HepG2 (cell line): ENCODE data around the gene PRR23E. TPM values are rescaled to one million over a fixed set of nuclear protein-coding genes. Genes with fewer than 3 reads are reported as not detected.

Source experiments
- ATAC-seq: fragments of 200-7000 bp; cut with Tn5 transposase; 3 replicates; pipeline ENCODE4 v1.9.1; 2020; ENCODE audit warnings: mild to moderate bottlenecking, moderate library complexity
- BruUV-seq: library from RNA; stranded (reverse); fragments of 400-500 nt; replicated peaks from 2 replicates; lab custom pipeline; 2021; lab: Mats Ljungman, UMichigan
- CTCF ChIA-PET: fragments of 300-600 bp; formaldehyde crosslinking; extraction: SDS; loops from one replicate; lab custom pipeline; 2021; ENCODE audit warnings: low total read pairs, inconsistent platforms, low intra/inter-chr PET ratio; lab: Yijun Ruan, JAX
- POLR2A ChIA-PET: fragments of 350-600 bp; sonication (Branson Sonifier 250); formaldehyde crosslinking; loops from one replicate; lab custom pipeline; 2020; ENCODE audit warnings: antibody characterized with exemption, inconsistent platforms; lab: Yijun Ruan, JAX
- DNase-seq: peaks from one replicate; pipeline ENCODE4 v3.0.0-alpha.2; 2015; ENCODE audit warnings: low spot score
- FAIRE-seq: peaks from 3 replicates; lab custom pipeline; 2011; peaks lifted over from hg19 to GRCh38; lab: Jason Lieb, UNC
- H2AFZ ChIP-seq: one replicate; pipeline ENCODE4 v1.6.1; 2011; ENCODE audit warnings: low read length, inconsistent platforms
- H3K27ac ChIP-seq: fragments of 300-600 bp; 3 replicates; pipeline ENCODE4 v1.8.0; 2011; ENCODE audit warnings: mixed run types, mild to moderate bottlenecking, mixed read lengths, low read length, inconsistent platforms; ENCODE audit not compliant: insufficient read depth; ENCODE audit errors: extremely low read length
- H3K27me3 ChIP-seq, 2 experiments: fragments of 200-600 bp in 1 of 2; 2 replicates in 1 of 2; 3 replicates in 1 of 2; pipeline versions ENCODE4 v1.6.0 to v1.8.0; 2011; ENCODE audit warnings: low read length in 2 of 2, mild to moderate bottlenecking in 2 of 2, moderate library complexity in 2 of 2, inconsistent platforms in 1 of 2; ENCODE audit not compliant: insufficient read depth in 2 of 2, control insufficient read depth in 1 of 2
- H3K36me3 ChIP-seq, 2 experiments: fragments of 200-600 bp in 1 of 2; replicated peaks in 1 of 2; 2 replicates in 1 of 2; 3 replicates in 1 of 2; pipeline versions ENCODE4 v1.5.1 to v1.8.0; 2011; ENCODE audit warnings: low read length in 2 of 2, inconsistent platforms in 1 of 2; ENCODE audit not compliant: insufficient read depth in 2 of 2, control insufficient read depth in 1 of 2
- H3K4me1 ChIP-seq: 2 replicates; pipeline ENCODE4 v1.5.1; 2012; ENCODE audit warnings: low read length, inconsistent platforms; ENCODE audit not compliant: insufficient read depth
- H3K4me2 ChIP-seq: 2 replicates; pipeline ENCODE4 v1.6.0; 2011; ENCODE audit warnings: low read depth, low read length, inconsistent platforms
- H3K4me3 ChIP-seq, 3 experiments: fragments of 200-600 bp in 1 of 3; sonication (generic), shearing (Covaris generic) in 1 of 3; replicated peaks in 1 of 3; 2 replicates each; pipeline ENCODE4 v1.5.1; 2011 to 2016; ENCODE audit warnings: low read length in 3 of 3, inconsistent platforms in 2 of 3, low read depth in 2 of 3, mild to moderate bottlenecking in 2 of 3, control low read depth in 1 of 3, mixed read lengths in 1 of 3; ENCODE audit not compliant: insufficient read depth in 1 of 3
- H3K79me2 ChIP-seq: one replicate; pipeline ENCODE4 v1.6.1; 2011; ENCODE audit warnings: low read length, inconsistent platforms; ENCODE audit not compliant: insufficient read depth
- H3K9ac ChIP-seq: 2 replicates; pipeline ENCODE4 v1.6.0; 2011; ENCODE audit warnings: mild to moderate bottlenecking, low read depth, low read length, inconsistent platforms; ENCODE audit not compliant: insufficient read depth
- H3K9me3 ChIP-seq: 2 replicates; pipeline ENCODE4 v1.5.1; 2012; ENCODE audit warnings: mild to moderate bottlenecking, low read length
- H4K20me1 ChIP-seq: 2 replicates; pipeline ENCODE4 v1.6.0; 2011; ENCODE audit warnings: inconsistent platforms, mild to moderate bottlenecking, low read length, moderate library complexity; ENCODE audit not compliant: insufficient read depth
- FOSL1 ChIP-seq: sonication (generic); formaldehyde crosslinking; IDR thresholded peaks from 2 replicates; pipeline ENCODE4 v1.9.0; 2021; ENCODE audit warnings: missing genetic modification reagents, borderline replicate concordance
- KDM5B ChIP-seq: sonication (generic); formaldehyde crosslinking; IDR thresholded peaks from 2 replicates; pipeline ENCODE4 v1.4.0; 2020; ENCODE audit warnings: missing genetic modification reagents, mild to moderate bottlenecking, borderline replicate concordance
- NR2F2 ChIP-seq: IDR thresholded peaks from 2 replicates; pipeline ENCODE4 v1.6.1; 2012; ENCODE audit warnings: low read depth, inconsistent platforms, borderline replicate concordance
- ONECUT2 ChIP-seq: sonication (generic); formaldehyde crosslinking; IDR thresholded peaks from 2 replicates; pipeline ENCODE4 v1.4.0; 2020; ENCODE audit warnings: missing genetic modification reagents
- SIN3B ChIP-seq: fragments of 150-350 bp; IDR thresholded peaks from 2 replicates; pipeline ENCODE4 v1.6.1; 2014; ENCODE audit warnings: low read length
- SP5 ChIP-seq: IDR thresholded peaks from 2 replicates; pipeline ENCODE4 v1.6.1; 2016; ENCODE audit warnings: low read depth, borderline replicate concordance
- TAF15 ChIP-seq: fragments of 200-400 bp; formaldehyde crosslinking; IDR thresholded peaks from one replicate; pipeline ENCODE4 v1.6.1; 2018; ENCODE audit warnings: mild to moderate bottlenecking, low read depth, low read length; ENCODE audit not compliant: poor library complexity, severe bottlenecking
- ZXDC ChIP-seq: sonication (generic); formaldehyde crosslinking; IDR thresholded peaks from 2 replicates; pipeline ENCODE4 v1.5.0; 2020; ENCODE audit warnings: mild to moderate bottlenecking, missing genetic modification reagents
- WGBS: methylation state at CpG from one replicate; pipeline ENCODE4 v1.1.6; 2017; ENCODE audit warnings: low lambda C conversion rate; 5-methylcytosine and 5-hydroxymethylcytosine counted together
- in situ Hi-C: cut with HindIII; loops from 2 replicates; pipeline ENCODE4 v1.10.0; 2017; ENCODE audit warnings: low pct_unique_long_range_greater_than_20kb; ENCODE audit not compliant: extremely low pct_ligation_motif_present
- intact Hi-C: fragments of 100-400 bp; cut with micrococcal nuclease; formaldehyde crosslinking; loops from one replicate; pipeline ENCODE4 v1.10.0; 2022; ENCODE audit not compliant: unreplicated experiment
- polyA plus RNA-seq, 8 experiments: library from polyadenylated mRNA; depleted of rRNA in 3 of 8; stranded (reverse) in 7 of 8; unstranded in 1 of 8; fragments of >200 nt; fragmentation: Illumina TruSeq in 4 of 8; extraction: Trizol in 4 of 8; gene quantifications; 2 replicates each; pipeline versions ENCODE4 v1.2.1 to v1.2.3, GENCODE V29; 2011 to 2016; ENCODE audit warnings: low read depth in 4 of 8, missing spikeins in 1 of 8, mixed read lengths in 1 of 8; ENCODE audit not compliant: insufficient read depth in 1 of 8
- total RNA-seq, 5 experiments: library from RNA; depleted of rRNA; stranded (reverse); fragments of >200 nt; fragmentation: Illumina TruSeq; extraction: Trizol; gene quantifications; 2 replicates each; pipeline ENCODE4 v1.2.3, GENCODE V29; 2016; ENCODE audit warnings: low read depth in 1 of 5
- TF ChIP-seq, protein P1 (sequence below): IDR thresholded peaks from 2 replicates; pipeline ENCODE4 v1.6.1; 2016; ENCODE audit warnings: missing compliant biosample characterization, missing genetic modification reagents, borderline replicate concordance

Gene PRR23E
- total and polyA plus RNA-seq, 2 of the 13 experiments (the other 11 are each of a cell fraction or from before 2014, with no cell fraction given), result not detected

- CTCF ChIA-PET, result no interaction called here
- Histone ChIP-seq H3K36me3 (no peaks in the 10 kb centered on the region), H3K9me3 (0 out of 2 replicates have a peak, but pooled peaks cover 7% of the 10 kb centered on the region), H3K4me1 (peaks cover 16% of the 10 kb centered on the region), H3K4me3 (no peak overlapping the region), H3K27ac (no peak overlapping the region), H3K4me2 (peak overlapping the region; percentile 23; the same call in 1 of the 2 replicates), H3K27me3 (peaks cover 0 to 12% of the 10 kb centered on the region in 2 experiments; a peak in 2 of 5 replicates), H3K79me2 (no peaks in the 10 kb centered on the region), H4K20me1 (no peaks in the 10 kb centered on the region), H2AFZ (no peak overlapping the region), H3K9ac (no peak overlapping the region)
- no peak for FAIRE-seq
- in situ Hi-C loops (no loop called here), intact Hi-C loops (no loop called here)
- BruUV-seq, result no TSS peak
- no peak for DNase-seq
- POLR2A ChIA-PET, result no interaction called here
- no peak for TF ChIP-seq ONECUT2 (CRISPR knock-in tag)
- no peak for TF ChIP-seq TAF15
- WGBS, result 55% methylated on average over 10 of the region's 15 CpGs
- ATAC-seq, result peak; percentile 44
Observed at GRCh38 chr3:127196466-127197299, 3.8 kb downstream of the PRR23E start.

DNA sequence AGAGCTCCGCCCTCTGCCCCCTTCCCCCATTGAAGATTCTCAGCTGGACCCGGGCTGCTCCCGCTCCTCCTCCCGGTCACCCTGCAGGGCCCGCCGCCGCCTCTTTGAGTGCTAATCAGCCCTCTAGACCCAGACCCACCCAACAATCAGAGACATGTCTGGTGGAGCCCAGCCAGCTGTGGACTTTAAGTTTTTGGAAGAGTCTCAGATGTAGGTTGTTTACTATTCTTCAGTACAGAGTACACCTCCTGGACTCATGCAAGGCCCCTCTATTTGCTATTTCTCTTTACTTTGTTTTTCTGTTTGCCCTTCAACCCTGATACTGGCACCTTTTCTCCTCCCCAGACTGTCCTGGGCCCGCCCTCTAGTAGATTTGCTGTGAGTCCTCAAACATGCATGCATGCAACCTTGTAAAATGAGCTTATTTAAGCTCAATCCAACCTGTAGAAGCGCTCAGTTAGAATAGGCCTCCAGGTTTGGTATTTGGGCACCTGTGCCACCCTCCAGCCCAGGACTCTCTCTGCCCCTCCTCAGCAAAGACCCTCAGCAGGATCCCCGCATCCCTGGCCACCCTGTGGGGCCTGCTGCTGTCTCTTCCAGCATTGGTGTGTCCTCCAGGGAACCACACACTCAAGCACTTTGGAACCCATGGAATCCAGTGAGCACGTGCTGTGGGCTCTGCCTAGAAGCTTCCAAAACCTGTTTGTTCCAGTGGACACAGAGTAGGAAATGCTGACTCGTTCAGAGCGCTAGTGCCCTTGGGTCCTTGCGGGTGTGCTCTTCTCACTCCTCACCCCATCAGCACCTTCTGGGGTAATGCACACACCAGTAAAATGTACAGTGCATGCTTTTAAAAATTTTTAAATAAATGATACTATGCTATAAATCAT is 4.6 kb downstream of the PRR23E start:
- Histone ChIP-seq H3K4me1 (peaks cover 16% of the 10 kb centered on the region), H3K4me3 (no peak overlapping the region), H3K27me3 (peaks cover 0 to 12% of the 10 kb centered on the region in 2 experiments; a peak in 2 of 5 replicates), H3K9ac (no peak overlapping the region), H3K4me2 (peak overlapping the region; percentile 23; the same call in 1 of the 2 replicates), H3K9me3 (no peaks in the 10 kb centered on the region), H3K36me3 (no peaks in the 10 kb centered on the region), H3K27ac (no peak overlapping the region), H3K79me2 (no peaks in the 10 kb centered on the region), H4K20me1 (no peaks in the 10 kb centered on the region), H2AFZ (no peak overlapping the region)
- BruUV-seq, result no TSS peak
- ChIA-PET POLR2A (no interaction called here), CTCF (no interaction called here)
- intact Hi-C loops (no loop called here), in situ Hi-C loops (no loop called here)
- WGBS, result 34% methylated on average over 7 of the region's 14 CpGs
- no peak for FAIRE-seq
- peak; percentile 86 for ATAC-seq
- DNase-seq, result peak; percentile 16
- TF ChIP-seq, protein P1, sequence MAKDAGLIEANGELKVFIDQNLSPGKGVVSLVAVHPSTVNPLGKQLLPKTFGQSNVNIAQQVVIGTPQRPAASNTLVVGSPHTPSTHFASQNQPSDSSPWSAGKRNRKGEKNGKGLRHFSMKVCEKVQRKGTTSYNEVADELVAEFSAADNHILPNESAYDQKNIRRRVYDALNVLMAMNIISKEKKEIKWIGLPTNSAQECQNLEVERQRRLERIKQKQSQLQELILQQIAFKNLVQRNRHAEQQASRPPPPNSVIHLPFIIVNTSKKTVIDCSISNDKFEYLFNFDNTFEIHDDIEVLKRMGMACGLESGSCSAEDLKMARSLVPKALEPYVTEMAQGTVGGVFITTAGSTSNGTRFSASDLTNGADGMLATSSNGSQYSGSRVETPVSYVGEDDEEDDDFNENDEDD (CRISPR knock-in tag), result no peak
- TF ChIP-seq FOSL1 (CRISPR knock-in tag) (no peak), ZXDC (no peak), SP5 (CRISPR knock-in tag) (peak; percentile 61), SIN3B (no peak), NR2F2 (0 out of 2 replicates have a peak, but pooled peaks have one; percentile 25), KDM5B (CRISPR knock-in tag) (0 out of 2 replicates have a peak, but pooled peaks have one; percentile 21)
